ENCODE data around the gene C20orf202. TPM values are rescaled to one million over a fixed set of nuclear protein-coding genes. Genes with fewer than 3 reads are reported as not detected.

The C20orf202 gene
- total RNA-seq, 1 experiment from 2014 or later: not detected

GRCh38 chr20:1212023-1212422 is 8.8 kb downstream of the C20orf202 start:
- no peaks in the 10 kb centered on the region for H3K9me2 ChIP-seq (ENCODE audit: insufficient read depth)
- peaks cover 11% of the 10 kb centered on the region for H3K27me3 ChIP-seq (ENCODE audit: insufficient read depth, low read length)
- ChIA-PET POLR2A (no interaction called here), CTCF (interaction anchor here (1.3 to 1.6 kb wide), 2 partner anchors 13 to 394 kb away, joined by 3 to 11 read pairs; no protein-coding TSS in a partner anchor), RAD21 (ENCODE audit: low non-redundant PET in 1 of 2, low total read pairs in 2 of 2, uncharacterized antibody in 2 of 2, unreplicated experiment in 2 of 2) (interaction anchor here in 1 of 2 experiments (1.5 kb wide), 1 partner anchor 256 kb away, joined by 4 read pairs; no protein-coding TSS in a partner anchor)
- no peak overlapping the region for H3K27ac ChIP-seq (ENCODE audit: low read depth, low read length)
- no peaks in the 10 kb centered on the region for H3K36me3 ChIP-seq (ENCODE audit: control insufficient read depth in 1 of 2, insufficient read depth in 2 of 2, low read length in 2 of 2)
- no peaks in the 10 kb centered on the region for H4K20me1 ChIP-seq (ENCODE audit: insufficient read depth)
- peak overlapping the region; percentile 97 for H2AFZ ChIP-seq (ENCODE audit: low read depth, low read length, poor library complexity, severe bottlenecking)
- ATAC-seq (no peak), DNase-seq (ENCODE audit: low read depth, low spot score) (no peak)
- intact Hi-C loops (cut with micrococcal nuclease): loop anchor here (2.0 to 10.0 kb wide), 4 partner anchors 97 to 393 kb away; partner anchors contain the start of genes NSFL1C and PSMF1
- no peaks in the 10 kb centered on the region for H3K79me2 ChIP-seq (ENCODE audit: insufficient read depth, low read length)
- H3K4me1 ChIP-seq (ENCODE audit: control insufficient read depth in 1 of 2, insufficient read depth in 2 of 2, low read length in 2 of 2): peaks cover 6 to 19% of the 10 kb centered on the region in 2 experiments; a peak in 3 of 4 replicates
- H3K9ac ChIP-seq (ENCODE audit: low read length): no peak overlapping the region
- H3K4me2 ChIP-seq (ENCODE audit: low read length): no peak overlapping the region
- H3K9me3 ChIP-seq (ENCODE audit: control insufficient read depth in 1 of 2, insufficient read depth in 1 of 2, low read depth in 1 of 2, low read length in 2 of 2): no peaks in the 10 kb centered on the region
- no peak for TF ChIP-seq SP1 (IDR thresholded peaks at IDR 0.05; ENCODE audit: low read depth)
- no peak for TF ChIP-seq ATF3 (IDR thresholded peaks at IDR 0.05)
- no peak for TF ChIP-seq ZFX (IDR thresholded peaks at IDR 0.05)
- no peak for TF ChIP-seq RAD21 (IDR thresholded peaks at IDR 0.05; ENCODE audit: low read depth)
- TF ChIP-seq EGR1 (IDR thresholded peaks at IDR 0.05; ENCODE audit: low read depth): no peak
- TF ChIP-seq YY1 (IDR thresholded peaks at IDR 0.05; ENCODE audit: extremely low read depth, insufficient replicate concordance, low read depth, low read length): no peak
- TF ChIP-seq ELF1 (IDR thresholded peaks at IDR 0.05; ENCODE audit: borderline replicate concordance, low read depth): no peak
- TF ChIP-seq ZBTB33 (IDR thresholded peaks at IDR 0.05; ENCODE audit: extremely low read depth, insufficient replicate concordance, low read length): no peak
- TF ChIP-seq REST (IDR thresholded peaks at IDR 0.05; ENCODE audit: low read depth): no peak
- TF ChIP-seq TCF7L2 (IDR thresholded peaks at IDR 0.05; ENCODE audit: borderline replicate concordance, extremely low read depth, insufficient read depth, insufficient read length): no peak
- TF ChIP-seq EZH2phosphoT487 (IDR thresholded peaks at IDR 0.05; ENCODE audit: borderline replicate concordance): no peak
- TF ChIP-seq ZNF274 (IDR thresholded peaks at IDR 0.05; ENCODE audit: low read depth, low read length): no peak
- no peak for TF ChIP-seq POLR2AphosphoS5 (IDR thresholded peaks at IDR 0.05; ENCODE audit: low read depth, low read length)
- BruUV-seq (replicated peaks): no TSS peak
- no peak overlapping the region for H3K4me3 ChIP-seq (replicated peaks in 1 of 2; ENCODE audit: low read depth in 1 of 2, low read length in 2 of 2)

Data from HCT116 (cell line).